Stimulated activated CD4-positive, alpha-beta T cell treated with anti-CD3 and anti-CD28 coated beads, TNF-alpha, amount 100 ng/mL, for 1 hour (primary cell): Measurements from ENCODE around the gene OR8H1.

Experiments used
- DNase-seq, 3 donors: peaks; one replicate each; pipeline ENCODE4 v3.0.0-alpha.2; 2020; ENCODE audit warnings: low read depth in 3 of 3, low spot score in 1 of 3

OR8H1 gene

GRCh38 chr11:56292154-56292553, at the start of gene OR8H1:
Gene OR8H1, minus strand, starts transcription at chr11:56292254. Its CDS starts 1,192 bp downstream, at chr11:56291062.
- no peak for DNase-seq

- no peak for DNase-seq
Measured at GRCh38 chr11:56340289-56340688, 48.2 kb upstream of the OR8H1 start.

- no peak for DNase-seq
Measured at GRCh38 chr11:56333156-56333555, 41.1 kb upstream of the OR8H1 start.

- DNase-seq, result no peak
Measured at GRCh38 chr11:56331861-56332491, 39.9 kb upstream of the OR8H1 start.

GRCh38 chr11:56314844-56315243, 22.8 kb upstream of the OR8H1 start, which contains the start of gene OR8K3:
Gene OR8K3, plus strand, starts transcription at chr11:56315144. Its CDS starts 3,163 bp downstream, at chr11:56318307.
- DNase-seq, result no peak

GRCh38 chr11:56307836-56308235, 15.8 kb upstream of the OR8H1 start:
- no peak for DNase-seq

- DNase-seq, result no peak
Measured at GRCh38 chr11:56296898-56297297, 4.8 kb upstream of the OR8H1 start.

- DNase-seq, result no peak
Measured at GRCh38 chr11:56273854-56274253, 18.2 kb downstream of the OR8H1 start, which contains the start of gene OR5T1. Gene OR5T1, plus strand, starts transcription at chr11:56274154. Its CDS starts 1,485 bp downstream, at chr11:56275639.

- no peak for DNase-seq
Measured at GRCh38 chr11:56271092-56271491, 21.0 kb downstream of the OR8H1 start.

- no peak for DNase-seq
Measured at GRCh38 chr11:56251954-56252353, 40.1 kb downstream of the OR8H1 start, which contains the start of gene OR5T3. Gene OR5T3, plus strand, starts transcription at chr11:56252254. Its CDS starts 0 bp downstream, at chr11:56252254.
